ENCODE measurements around the gene GATAD2A. TPM values are rescaled to one million over a fixed set of nuclear protein-coding genes. Genes with fewer than 3 reads are reported as not detected.

GATAD2A gene
- total and polyA plus RNA-seq, 9 of the 15 experiments (the other 6 are each of a cell fraction or from before 2014, with no cell fraction given): 2.4 to 226 (median 44.2) TPM

- Histone ChIP-seq H3K36me3 (ENCODE audit: control insufficient read depth, insufficient read depth, low read length) (peaks cover 46% of the 10 kb centered on the region), H2AFZ (ENCODE audit: low read depth, low read length) (no peak overlapping the region), H3K27ac (ENCODE audit: extremely low read depth, low read depth, low read length) (no peak overlapping the region), H3K4me3 (no peak overlapping the region), H3K4me1 (replicated peaks in 1 of 2; ENCODE audit: control insufficient read depth in 2 of 2, insufficient read depth in 2 of 2, low read length in 2 of 2) (peaks cover 5 to 39% of the 10 kb centered on the region in 2 experiments), H3K9me1 (ENCODE audit: control insufficient read depth, insufficient read depth, low read length) (peaks cover 8% of the 10 kb centered on the region), H3K4me2 (ENCODE audit: insufficient read depth, low read length) (no peak overlapping the region), H4K20me1 (replicated peaks; ENCODE audit: control insufficient read depth, insufficient read depth, low read length) (0 out of 2 replicates have a peak, but pooled peaks cover 10% of the 10 kb centered on the region), H3K79me2 (ENCODE audit: control insufficient read depth, insufficient read depth, low read length) (peaks cover 10% of the 10 kb centered on the region), H3K9ac (ENCODE audit: insufficient read depth in 1 of 2, low read depth in 2 of 2, low read length in 2 of 2) (no peak overlapping the region; a peak in 1 of 4 replicates), H3K9me3 (replicated peaks; ENCODE audit: control insufficient read depth, insufficient read depth, low read depth, low read length) (no peaks in the 10 kb centered on the region), H3K27me3 (ENCODE audit: control insufficient read depth in 2 of 2, insufficient read depth in 2 of 2, low read length in 2 of 2) (no peaks in the 10 kb centered on the region)
- no peak for ATAC-seq
- CTCF ChIA-PET (ENCODE audit: low intra/inter-chr PET ratio): no interaction called here
- in situ Hi-C loops (cut with MboI): loop anchor here (25.0 kb wide), 1 partner anchor 107 kb away; the partner anchor contains the start of genes GMIP and LPAR2
- BruUV-seq (replicated peaks): no TSS peak
- no peak for FAIRE-seq
- 64% methylated on average over 10 of the region's 11 CpGs for WGBS (ENCODE audit: insufficient coverage, low coverage, missing lambda C conversion rate)
- intact Hi-C loops (cut with micrococcal nuclease): no loop called here
- no peak for DNase-seq (ENCODE audit: extremely low read depth in 1 of 4, low spot score in 3 of 4)
- POLR2A ChIA-PET: interaction anchor here (0.5 to 1.4 kb wide), 5 partner anchors 11 to 354 kb away, joined by 3 to 5 read pairs (median 3); partner anchors contain the start of gene ZNF101
- TF ChIP-seq CREB3L1 (IDR thresholded peaks at IDR 0.05; ENCODE audit: borderline replicate concordance, low read depth) (no peak), ZNF165 (CRISPR knock-in tag; IDR thresholded peaks at IDR 0.05; ENCODE audit: borderline replicate concordance) (no peak), POLR2G (IDR thresholded peaks at IDR 0.05; ENCODE audit: low read depth, low read length) (peak; percentile 65), CEBPG (CRISPR knock-in tag; IDR thresholded peaks at IDR 0.05) (no peak), CEBPG (tag; conservative IDR thresholded peaks at IDR 0.05 in 1 of 2, IDR thresholded peaks at IDR 0.05 in 1 of 2) (0 out of 4 replicates have a peak, but pooled peaks of 1 of the 2 experiments have one; percentile 6), FOXJ3 (CRISPR knock-in tag; IDR thresholded peaks at IDR 0.05) (no peak), ZEB2 (IDR thresholded peaks at IDR 0.05) (no peak), CHD7 (IDR thresholded peaks at IDR 0.05; ENCODE audit: low read depth, low read length) (no peak), DPF2 (IDR thresholded peaks at IDR 0.05) (no peak), GTF2E2 (tag; IDR thresholded peaks at IDR 0.05) (no peak)
These were observed 124.4 kb downstream of the GATAD2A start for GRCh38 chr19:19529783-19530422.
